IPS-15b (cell line): ENCODE data around the gene NMNAT1.
"Not testable (repeated sequence)": the region's sequence is repeated elsewhere in the genome, so short reads cannot be mapped to it uniquely, and the experiment has no call there.

ENCODE experiments used
- H3K27me3 ChIP-seq: one replicate; pipeline ENCODE4 v1.6.1; 2013; ENCODE audit warnings: low read length; ENCODE audit not compliant: control insufficient read depth, insufficient read depth
- H3K36me3 ChIP-seq: one replicate; pipeline ENCODE4 v1.6.1; 2013; ENCODE audit warnings: low read length; ENCODE audit not compliant: control insufficient read depth, insufficient read depth
- H3K4me1 ChIP-seq: one replicate; pipeline ENCODE4 v1.6.1; 2013; ENCODE audit warnings: mild to moderate bottlenecking, low read length; ENCODE audit not compliant: control insufficient read depth, insufficient read depth
- H3K4me3 ChIP-seq: one replicate; pipeline ENCODE4 v1.5.1; 2013; ENCODE audit warnings: low read depth, low read length
- H3K9ac ChIP-seq: one replicate; pipeline ENCODE4 v1.6.1; 2013; ENCODE audit warnings: low read depth, mild to moderate bottlenecking, low read length
- H3K9me3 ChIP-seq: one replicate; pipeline ENCODE4 v1.6.1; 2013; ENCODE audit warnings: mild to moderate bottlenecking, low read length; ENCODE audit not compliant: control insufficient read depth, insufficient read depth

Gene NMNAT1

GRCh38 chr1:9908871-9909233 is 34.4 kb upstream of the NMNAT1 start:
- Histone ChIP-seq H3K4me3 (peak overlapping the region; percentile 60), H3K27me3 (no peaks in the 10 kb centered on the region), H3K4me1 (peaks cover 7% of the 10 kb centered on the region), H3K36me3 (peaks cover 2% of the 10 kb centered on the region), H3K9ac (peak overlapping the region; percentile 28), H3K9me3 (no peaks in the 10 kb centered on the region)

- Histone ChIP-seq H3K9me3 (no peaks in the 10 kb centered on the region), H3K4me3 (peak overlapping the region; percentile 60)
Measured at GRCh38 chr1:9909234-9910046, 33.8 kb upstream of the NMNAT1 start.

GRCh38 chr1:9910076-9910422 is 33.2 kb upstream of the NMNAT1 start, which contains the start of gene CTNNBIP1:
Gene CTNNBIP1, minus strand, starts transcription at chr1:9910269. Its CDS starts 38,205 bp downstream, at chr1:9872064.
- Histone ChIP-seq H3K27me3 (no peaks in the 10 kb centered on the region), H3K4me1 (peaks cover 7% of the 10 kb centered on the region), H3K9me3 (no peaks in the 10 kb centered on the region), H3K4me3 (peak within 1 kb of the TSS; percentile 76), H3K9ac (peak within 1 kb of the TSS; percentile 80), H3K36me3 (no peaks in the 10 kb centered on the region)

More at GRCh38 chr1:9909234-9910046, 33.8 kb upstream of the NMNAT1 start:
- Histone ChIP-seq H3K27me3 (no peaks in the 10 kb centered on the region), H3K4me1 (peaks cover 7% of the 10 kb centered on the region), H3K9ac (peak overlapping the region; percentile 28), H3K36me3 (no peaks in the 10 kb centered on the region)

GRCh38 chr1:9910423-9911178 is 32.7 kb upstream of the NMNAT1 start:
- H3K9me3 ChIP-seq: no peaks in the 10 kb centered on the region
- no peaks in the 10 kb centered on the region for H3K36me3 ChIP-seq

GRCh38 chr1:9912264-9912936 is 30.9 kb upstream of the NMNAT1 start:
- H3K9ac ChIP-seq: no peak overlapping the region
- no peaks in the 10 kb centered on the region for H3K9me3 ChIP-seq
- H3K36me3 ChIP-seq: no peaks in the 10 kb centered on the region
- no peak overlapping the region for H3K4me3 ChIP-seq
- H3K4me1 ChIP-seq: peaks cover 6% of the 10 kb centered on the region
- no peaks in the 10 kb centered on the region for H3K27me3 ChIP-seq

More at GRCh38 chr1:9910423-9911178, 32.7 kb upstream of the NMNAT1 start:
- peaks cover 7% of the 10 kb centered on the region for H3K4me1 ChIP-seq
- H3K27me3 ChIP-seq: no peaks in the 10 kb centered on the region
- H3K4me3 ChIP-seq: peak overlapping the region; percentile 76
- H3K9ac ChIP-seq: peak overlapping the region; percentile 80

- H3K27me3 ChIP-seq: no peaks in the 10 kb centered on the region
- no peaks in the 10 kb centered on the region for H3K9me3 ChIP-seq
- H3K9ac ChIP-seq: no peak overlapping the region
- H3K4me1 ChIP-seq: peaks cover 2% of the 10 kb centered on the region
- H3K4me3 ChIP-seq: no peak overlapping the region
- no peaks in the 10 kb centered on the region for H3K36me3 ChIP-seq
Measured at GRCh38 chr1:9914610-9914937, 28.7 kb upstream of the NMNAT1 start.

- Histone ChIP-seq H3K9ac (no peak overlapping the region), H3K4me1 (peaks cover 2% of the 10 kb centered on the region), H3K4me3 (no peak overlapping the region), H3K36me3 (no peaks in the 10 kb centered on the region), H3K27me3 (no peaks in the 10 kb centered on the region), H3K9me3 (no peaks in the 10 kb centered on the region)
Measured at GRCh38 chr1:9916452-9916851, 26.8 kb upstream of the NMNAT1 start.

- not testable (repeated sequence) for H3K36me3 ChIP-seq, H3K27me3 ChIP-seq, H3K4me1 ChIP-seq, H3K4me3 ChIP-seq, H3K9ac ChIP-seq, H3K9me3 ChIP-seq
Measured at GRCh38 chr1:9917495-9917894, 25.8 kb upstream of the NMNAT1 start.

- Histone ChIP-seq H3K4me3 (no peak overlapping the region), H3K27me3 (no peaks in the 10 kb centered on the region), H3K36me3 (no peaks in the 10 kb centered on the region), H3K9me3 (no peaks in the 10 kb centered on the region), H3K9ac (no peak overlapping the region), H3K4me1 (peaks cover 8% of the 10 kb centered on the region)
Measured at GRCh38 chr1:9917901-9918300, 25.4 kb upstream of the NMNAT1 start.

GRCh38 chr1:9920606-9921005 is 22.7 kb upstream of the NMNAT1 start:
- H3K36me3 ChIP-seq: no peaks in the 10 kb centered on the region
- H3K4me1 ChIP-seq: peaks cover 9% of the 10 kb centered on the region
- no peak overlapping the region for H3K4me3 ChIP-seq
- no peaks in the 10 kb centered on the region for H3K27me3 ChIP-seq
- no peak overlapping the region for H3K9ac ChIP-seq
- H3K9me3 ChIP-seq: no peaks in the 10 kb centered on the region

GRCh38 chr1:9922342-9922741 is 20.9 kb upstream of the NMNAT1 start:
- no peaks in the 10 kb centered on the region for H3K36me3 ChIP-seq
- peaks cover 9% of the 10 kb centered on the region for H3K4me1 ChIP-seq
- no peaks in the 10 kb centered on the region for H3K27me3 ChIP-seq
- H3K4me3 ChIP-seq: no peak overlapping the region
- H3K9ac ChIP-seq: no peak overlapping the region
- no peaks in the 10 kb centered on the region for H3K9me3 ChIP-seq
